Measurements from ENCODE around the gene TGFBR2. TPM values are rescaled to one million over a fixed set of nuclear protein-coding genes. Genes with fewer than 3 reads are reported as not detected.
A peak's percentile ranks its signal among the peaks of the same experiment; 100 is the strongest.

The TGFBR2 gene
- total RNA-seq, 1 experiment from 2014 or later: 103 TPM

DNA sequence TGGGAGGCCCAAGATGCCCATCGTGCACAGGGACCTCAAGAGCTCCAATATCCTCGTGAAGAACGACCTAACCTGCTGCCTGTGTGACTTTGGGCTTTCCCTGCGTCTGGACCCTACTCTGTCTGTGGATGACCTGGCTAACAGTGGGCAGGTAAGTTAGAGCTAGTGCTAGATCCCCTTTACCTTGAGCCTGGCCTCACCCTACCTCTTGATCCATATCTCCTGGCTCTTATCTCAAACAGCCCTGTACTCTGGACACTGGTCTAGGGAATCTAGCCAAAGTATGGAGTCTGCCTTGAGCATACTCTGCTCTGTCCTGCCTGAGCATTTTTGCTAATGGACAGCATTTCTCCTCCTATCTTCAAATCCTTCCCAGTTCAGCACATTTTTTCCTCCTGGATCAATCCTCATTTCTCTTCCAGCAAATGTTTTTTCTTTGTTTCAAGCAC, 65.9 kb downstream of the TGFBR2 start:
- H3K4me1 Mint-ChIP-seq (ENCODE audit: insufficient read depth, unreplicated experiment): peaks cover 27% of the 10 kb centered on the region
- BruUV-seq (replicated peaks): no TSS peak
- CTCF ChIA-PET: interaction anchor here (1.1 to 1.8 kb wide), 2 partner anchors 14 to 24 kb away, joined by 3 to 4 read pairs; no protein-coding TSS in a partner anchor
- H3K27me3 Mint-ChIP-seq (ENCODE audit: insufficient read depth, unreplicated experiment): no peaks in the 10 kb centered on the region
- no peak for DNase-seq (ENCODE audit: unreplicated experiment)
- H3K4me3 Mint-ChIP-seq (ENCODE audit: unreplicated experiment): no peak overlapping the region
- no peak overlapping the region for H3K27ac Mint-ChIP-seq (ENCODE audit: low read depth, unreplicated experiment)
- POLR2A ChIA-PET: interaction anchor here (1.4 kb wide), 1 partner anchor 25 kb away, joined by 4 read pairs; no protein-coding TSS in a partner anchor
- peaks cover 100% of the 10 kb centered on the region for H3K36me3 Mint-ChIP-seq (ENCODE audit: insufficient read depth, unreplicated experiment)
- intact Hi-C loops (cut with micrococcal nuclease): no loop called here
- no peak for TF ChIP-seq CTCF (IDR thresholded peaks at IDR 0.05; ENCODE audit: unreplicated experiment)
- no peaks in the 10 kb centered on the region for H3K9me3 Mint-ChIP-seq (ENCODE audit: unreplicated experiment)

GRCh38 chr3:30672959-30673358, 66.6 kb downstream of the TGFBR2 start:
- CTCF ChIA-PET: no interaction called here
- Mint-ChIP-seq H3K27me3 (ENCODE audit: insufficient read depth, unreplicated experiment) (no peaks in the 10 kb centered on the region), H3K36me3 (ENCODE audit: insufficient read depth, unreplicated experiment) (peaks cover 100% of the 10 kb centered on the region), H3K4me3 (ENCODE audit: unreplicated experiment) (no peak overlapping the region), H3K27ac (ENCODE audit: low read depth, unreplicated experiment) (no peak overlapping the region), H3K4me1 (ENCODE audit: insufficient read depth, unreplicated experiment) (peaks cover 26% of the 10 kb centered on the region), H3K9me3 (ENCODE audit: unreplicated experiment) (no peaks in the 10 kb centered on the region)
- POLR2A ChIA-PET: interaction anchor here (1.4 kb wide), 1 partner anchor 24 kb away, joined by 4 read pairs; no protein-coding TSS in a partner anchor
- DNase-seq (ENCODE audit: unreplicated experiment): no peak
- no peak for TF ChIP-seq CTCF (IDR thresholded peaks at IDR 0.05; ENCODE audit: unreplicated experiment)
- BruUV-seq (replicated peaks): no TSS peak
- intact Hi-C loops (cut with micrococcal nuclease): no loop called here

DNA sequence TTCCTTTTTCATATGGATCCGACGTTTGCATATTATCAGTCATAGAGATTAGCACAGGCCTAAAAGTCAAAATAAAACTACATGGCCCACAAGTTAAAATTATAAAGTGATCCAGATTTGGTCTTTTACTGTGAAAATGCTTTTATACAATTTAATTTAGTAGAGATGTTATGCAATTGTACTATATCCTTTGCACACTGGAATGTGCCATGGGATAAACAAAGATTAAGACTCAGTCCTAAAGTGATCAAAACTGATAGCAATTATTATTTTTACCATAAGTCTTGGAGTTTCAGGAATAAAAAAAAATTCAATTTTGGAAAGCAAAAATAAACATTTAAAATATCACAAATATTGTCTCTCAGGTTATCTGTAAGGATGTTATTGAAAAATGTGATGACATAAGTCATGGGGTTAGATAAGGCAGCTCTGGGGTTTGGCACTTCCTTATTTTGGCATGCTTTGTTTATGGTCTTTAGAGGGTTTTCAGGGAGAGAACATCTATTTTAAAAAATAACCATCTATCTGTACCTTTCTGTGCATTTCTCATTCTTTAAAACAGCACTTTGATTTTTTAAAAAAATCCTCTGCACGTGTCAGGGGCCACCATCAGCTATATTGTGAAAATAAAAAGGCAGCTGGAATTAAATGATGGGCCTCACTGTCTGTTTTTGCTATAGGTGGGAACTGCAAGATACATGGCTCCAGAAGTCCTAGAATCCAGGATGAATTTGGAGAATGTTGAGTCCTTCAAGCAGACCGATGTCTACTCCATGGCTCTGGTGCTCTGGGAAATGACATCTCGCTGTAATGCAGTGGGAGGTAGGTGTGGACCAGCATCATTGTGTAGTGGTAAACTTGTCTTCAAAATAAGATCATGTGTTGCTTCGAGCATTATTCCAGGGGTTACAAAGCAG, 67.3 kb downstream of the TGFBR2 start:
- Mint-ChIP-seq H3K4me1 (ENCODE audit: insufficient read depth, unreplicated experiment) (peaks cover 22% of the 10 kb centered on the region), H3K36me3 (ENCODE audit: insufficient read depth, unreplicated experiment) (peaks cover 100% of the 10 kb centered on the region), H3K27ac (ENCODE audit: low read depth, unreplicated experiment) (peak overlapping the region; percentile 61), H3K27me3 (ENCODE audit: insufficient read depth, unreplicated experiment) (no peaks in the 10 kb centered on the region), H3K4me3 (ENCODE audit: unreplicated experiment) (no peak overlapping the region), H3K9me3 (ENCODE audit: unreplicated experiment) (no peaks in the 10 kb centered on the region)
- ChIA-PET POLR2A (interaction anchor here (0.9 to 1.3 kb wide), 2 partner anchors 15 to 16 kb away, joined by 3 to 4 read pairs; no protein-coding TSS in a partner anchor), CTCF (interaction anchor here (1.2 kb wide), 1 partner anchor 9 kb away, joined by 3 read pairs; no protein-coding TSS in a partner anchor)
- intact Hi-C loops (cut with micrococcal nuclease): no loop called here
- no peak for TF ChIP-seq CTCF (IDR thresholded peaks at IDR 0.05; ENCODE audit: unreplicated experiment)
- BruUV-seq (replicated peaks): no TSS peak
- DNase-seq (ENCODE audit: unreplicated experiment): no peak

DNA sequence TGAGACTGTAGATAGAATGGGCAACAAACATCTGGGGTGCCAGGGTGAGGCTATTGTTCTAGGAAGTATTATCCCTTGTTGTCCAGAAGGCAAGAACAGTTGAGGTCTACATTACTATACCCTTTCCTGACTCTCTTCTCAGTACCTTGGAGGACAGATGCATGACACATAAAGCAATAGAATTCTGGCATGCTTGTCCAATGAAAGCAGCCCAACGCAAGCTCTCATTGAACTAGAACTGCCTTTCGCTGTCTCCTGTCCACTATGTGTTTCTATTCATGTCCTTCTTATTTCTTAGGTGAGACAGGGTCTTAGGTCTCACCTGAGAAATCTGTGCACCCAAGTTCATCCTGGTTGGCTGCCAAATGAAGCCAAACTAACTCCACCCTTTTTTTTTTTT, 68.6 kb downstream of the TGFBR2 start:
- DNase-seq (ENCODE audit: unreplicated experiment): peak; percentile 18
- no peaks in the 10 kb centered on the region for H3K9me3 Mint-ChIP-seq (ENCODE audit: unreplicated experiment)
- ChIA-PET POLR2A (no interaction called here), CTCF (no interaction called here)
- H3K4me3 Mint-ChIP-seq (ENCODE audit: unreplicated experiment): no peak overlapping the region
- peaks cover 32% of the 10 kb centered on the region for H3K4me1 Mint-ChIP-seq (ENCODE audit: insufficient read depth, unreplicated experiment)
- H3K27ac Mint-ChIP-seq (ENCODE audit: low read depth, unreplicated experiment): peak overlapping the region; percentile 85
- TF ChIP-seq CTCF (IDR thresholded peaks at IDR 0.05; ENCODE audit: unreplicated experiment): no peak
- peaks cover 100% of the 10 kb centered on the region for H3K36me3 Mint-ChIP-seq (ENCODE audit: insufficient read depth, unreplicated experiment)
- BruUV-seq (replicated peaks): no TSS peak
- intact Hi-C loops (cut with micrococcal nuclease): no loop called here
- no peaks in the 10 kb centered on the region for H3K27me3 Mint-ChIP-seq (ENCODE audit: insufficient read depth, unreplicated experiment)

Measured in MCF 10A (cell line).